ENCODE results near the gene MOXD1. TPM values are rescaled to one million over a fixed set of nuclear protein-coding genes. Genes with fewer than 3 reads are reported as not detected.

MOXD1 gene
- total RNA-seq, 1 donor from 2014 or later, result 83.6 TPM

- no peak for DNase-seq (ENCODE audit: low read depth, low spot score)
- H3K4me3 Mint-ChIP-seq, result peak overlapping the region; percentile 40
- H3K27ac Mint-ChIP-seq (ENCODE audit: unreplicated experiment), result no peak overlapping the region
- no peaks in the 10 kb centered on the region for H3K36me3 Mint-ChIP-seq (ENCODE audit: low read depth)
- H3K4me1 Mint-ChIP-seq, result peaks cover 40% of the 10 kb centered on the region
- H3K9me3 Mint-ChIP-seq, result no peaks in the 10 kb centered on the region
- no peak for TF ChIP-seq CTCF (conservative IDR thresholded peaks at IDR 0.05)
- peaks cover 36% of the 10 kb centered on the region for H3K27me3 Mint-ChIP-seq (ENCODE audit: low read depth)
Observed at GRCh38 chr6:132405143-132405915, 4.1 kb upstream of the MOXD1 start.

- no peak for DNase-seq (ENCODE audit: low read depth, low spot score)
- TF ChIP-seq CTCF (conservative IDR thresholded peaks at IDR 0.05), result no peak
- Mint-ChIP-seq H3K36me3 (ENCODE audit: low read depth) (no peaks in the 10 kb centered on the region), H3K27ac (ENCODE audit: unreplicated experiment) (no peak overlapping the region), H3K4me1 (peaks cover 35% of the 10 kb centered on the region), H3K9me3 (no peaks in the 10 kb centered on the region), H3K27me3 (ENCODE audit: low read depth) (peaks cover 41% of the 10 kb centered on the region), H3K4me3 (peak overlapping the region; percentile 41)
Observed at GRCh38 chr6:132404736-132405135, 3.5 kb upstream of the MOXD1 start.

- H3K27me3 Mint-ChIP-seq (ENCODE audit: low read depth), result peaks cover 45% of the 10 kb centered on the region
- no peak overlapping the region for H3K27ac Mint-ChIP-seq (ENCODE audit: unreplicated experiment)
Observed at GRCh38 chr6:132404330-132404729, 3.1 kb upstream of the MOXD1 start.

GRCh38 chr6:132401618-132402285 lies 477 bp upstream of the MOXD1 start:
- Mint-ChIP-seq H3K4me1 (peaks cover 52% of the 10 kb centered on the region), H3K4me3 (peak overlapping the region; percentile 87), H3K36me3 (ENCODE audit: low read depth) (peaks cover 1% of the 10 kb centered on the region), H3K27me3 (ENCODE audit: low read depth) (peaks cover 45% of the 10 kb centered on the region), H3K27ac (ENCODE audit: unreplicated experiment) (peak overlapping the region; percentile 88), H3K9me3 (no peaks in the 10 kb centered on the region)
- DNase-seq (ENCODE audit: low read depth, low spot score), result no peak
- TF ChIP-seq CTCF (conservative IDR thresholded peaks at IDR 0.05), result no peak

More at GRCh38 chr6:132404330-132404729, 3.1 kb upstream of the MOXD1 start:
- Mint-ChIP-seq H3K36me3 (ENCODE audit: low read depth) (no peaks in the 10 kb centered on the region), H3K9me3 (no peaks in the 10 kb centered on the region), H3K4me1 (peaks cover 37% of the 10 kb centered on the region), H3K4me3 (peak overlapping the region; percentile 41)
- no peak for TF ChIP-seq CTCF (conservative IDR thresholded peaks at IDR 0.05)
- DNase-seq (ENCODE audit: low read depth, low spot score), result no peak

- Mint-ChIP-seq H3K27me3 (ENCODE audit: low read depth) (peaks cover 45% of the 10 kb centered on the region), H3K27ac (ENCODE audit: unreplicated experiment) (peak overlapping the region; percentile 73), H3K36me3 (ENCODE audit: low read depth) (peaks cover 11% of the 10 kb centered on the region), H3K4me3 (peak overlapping the region; percentile 91), H3K4me1 (peaks cover 43% of the 10 kb centered on the region), H3K9me3 (peaks cover 6% of the 10 kb centered on the region)
- no peak for TF ChIP-seq CTCF (conservative IDR thresholded peaks at IDR 0.05)
- DNase-seq (ENCODE audit: low read depth, low spot score), result no peak
Observed at GRCh38 chr6:132400555-132400882, 756 bp downstream of the MOXD1 start.
